ENCODE data around the gene STEAP2. TPM values are rescaled to one million over a fixed set of nuclear protein-coding genes. Genes with fewer than 3 reads are reported as not detected.

Gene STEAP2
- total RNA-seq, 4 donors from 2014 or later: 16.1 to 22.5 (median 19.3) TPM

DNA sequence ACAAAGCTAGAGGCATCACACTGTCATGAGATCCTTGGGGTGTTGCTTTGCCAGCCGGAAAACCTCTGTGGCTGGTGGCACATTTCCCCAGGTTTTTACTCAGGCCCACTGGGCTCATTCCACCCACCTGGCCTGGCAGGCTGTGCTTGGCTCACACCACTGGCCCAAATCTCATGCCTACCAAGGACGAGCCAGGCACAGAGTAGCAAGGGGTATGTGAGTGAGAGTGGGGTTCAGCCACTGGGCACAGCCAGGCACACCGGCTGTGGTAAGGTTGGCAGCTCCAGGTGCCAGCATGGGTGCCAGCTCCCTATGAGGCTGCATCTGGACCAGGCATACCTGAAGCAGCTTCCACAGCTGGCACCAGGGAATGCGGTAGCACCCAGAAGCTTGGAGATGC lies 35.9 kb upstream of the STEAP2 start:
- Histone ChIP-seq H3K36me3 (no peaks in the 10 kb centered on the region), H3K4me1 (peaks cover 0 to 6% (median 0%) of the 10 kb centered on the region in 4 donors), H3K9me3 (no peaks in the 10 kb centered on the region), H3K4me3 (no peak overlapping the region), H3K27ac (replicated peaks in 1 of 4) (no peak overlapping the region), H3K27me3 (no peaks in the 10 kb centered on the region)
- TF ChIP-seq POLR2A (IDR thresholded peaks at IDR 0.05; ENCODE audit: low read depth) (no peak), EP300 (IDR thresholded peaks at IDR 0.05) (no peak), POLR2AphosphoS5 (IDR thresholded peaks at IDR 0.05) (no peak), CTCF (IDR thresholded peaks at IDR 0.05) (no peak)
- intact Hi-C loops (cut with DNase I): no loop called here
- no peak for DNase-seq (ENCODE audit: extremely low spot score)
- WGBS: 70% methylated on average over 4 of the region's 4 CpGs

DNA sequence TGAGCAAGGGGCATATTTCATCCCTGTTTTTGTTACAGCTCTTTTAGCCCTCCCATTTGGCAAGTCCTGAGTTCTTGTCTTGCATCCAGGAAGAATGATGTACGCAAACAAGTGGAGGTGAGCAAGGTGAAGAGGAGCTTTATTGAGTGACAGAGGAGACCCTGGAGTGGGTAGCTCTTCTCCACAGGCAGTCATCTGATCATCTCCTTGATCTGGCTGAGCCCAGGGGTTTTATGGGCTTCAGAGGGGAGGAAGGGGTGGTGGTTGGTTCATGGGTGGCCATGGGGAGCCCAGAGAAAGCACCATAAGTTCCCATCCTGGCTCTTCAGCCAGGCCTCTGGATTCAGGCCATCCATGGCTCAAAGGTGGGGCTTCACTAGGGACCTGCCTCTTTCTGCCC lies 35.3 kb upstream of the STEAP2 start:
- intact Hi-C loops (cut with DNase I): no loop called here
- Histone ChIP-seq H3K4me3 (no peak overlapping the region), H3K9me3 (no peaks in the 10 kb centered on the region), H3K27me3 (no peaks in the 10 kb centered on the region), H3K27ac (replicated peaks in 1 of 4) (no peak overlapping the region), H3K4me1 (peaks cover 0 to 6% (median 0%) of the 10 kb centered on the region in 4 donors), H3K36me3 (no peaks in the 10 kb centered on the region)
- WGBS: 100% methylated on average over 1 of the region's 1 CpG
- TF ChIP-seq EP300 (IDR thresholded peaks at IDR 0.05): no peak
- DNase-seq (ENCODE audit: extremely low spot score): no peak

DNA sequence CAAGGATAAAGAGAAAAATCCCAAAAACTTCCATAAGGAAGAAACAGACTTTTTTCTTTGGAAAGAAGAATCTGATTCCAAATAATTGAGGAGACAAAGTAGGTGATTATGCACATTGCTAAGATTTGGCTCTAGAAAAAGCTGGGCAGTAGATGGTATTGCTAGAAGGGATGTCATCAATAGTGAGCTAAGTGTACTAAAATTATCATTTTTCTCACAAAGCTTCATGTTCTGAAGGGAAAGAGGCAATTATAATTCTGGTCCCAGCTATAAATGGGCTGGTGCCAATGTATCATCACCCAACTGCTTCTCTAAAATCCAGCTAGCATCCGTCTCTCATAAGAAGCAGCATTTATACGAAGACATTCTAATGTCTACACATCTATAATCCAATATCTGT lies 33.4 kb upstream of the STEAP2 start:
- DNase-seq (ENCODE audit: extremely low spot score): no peak
- H3K4me1 ChIP-seq: peaks cover 0 to 6% (median 0%) of the 10 kb centered on the region in 4 donors
- H3K36me3 ChIP-seq: no peaks in the 10 kb centered on the region
- no peak overlapping the region for H3K27ac ChIP-seq (replicated peaks in 1 of 4)
- no peaks in the 10 kb centered on the region for H3K9me3 ChIP-seq
- no peak for TF ChIP-seq EP300 (IDR thresholded peaks at IDR 0.05)
- no peak for TF ChIP-seq POLR2AphosphoS5 (IDR thresholded peaks at IDR 0.05)
- intact Hi-C loops (cut with DNase I): no loop called here
- H3K4me3 ChIP-seq: no peak overlapping the region
- no peaks in the 10 kb centered on the region for H3K27me3 ChIP-seq
- WGBS: 93% methylated on average over 2 of the region's 2 CpGs

- H3K36me3 ChIP-seq: no peaks in the 10 kb centered on the region
- TF ChIP-seq POLR2A (IDR thresholded peaks at IDR 0.05; ENCODE audit: low read depth): no peak
- TF ChIP-seq EP300 (IDR thresholded peaks at IDR 0.05): no peak
- no peak for TF ChIP-seq CTCF (IDR thresholded peaks at IDR 0.05)
- TF ChIP-seq POLR2AphosphoS5 (IDR thresholded peaks at IDR 0.05): no peak
- WGBS: 80% methylated on average over 6 of the region's 6 CpGs
- no peak overlapping the region for H3K27ac ChIP-seq (replicated peaks in 1 of 4)
- intact Hi-C loops (cut with DNase I): no loop called here
- H3K27me3 ChIP-seq: no peaks in the 10 kb centered on the region
- H3K4me1 ChIP-seq: peaks cover 0 to 6% (median 0%) of the 10 kb centered on the region in 4 donors
- DNase-seq (ENCODE audit: extremely low spot score): no peak
- H3K9me3 ChIP-seq: no peaks in the 10 kb centered on the region
- H3K4me3 ChIP-seq: no peak overlapping the region
These were observed 32.8 kb upstream of the STEAP2 start for GRCh38 chr7:90178679-90179278.

GRCh38 chr7:90180011-90180585 lies 31.4 kb upstream of the STEAP2 start:
- Histone ChIP-seq H3K27me3 (no peaks in the 10 kb centered on the region), H3K36me3 (no peaks in the 10 kb centered on the region), H3K4me1 (peaks cover 0 to 6% (median 0%) of the 10 kb centered on the region in 4 donors), H3K4me3 (no peak overlapping the region), H3K9me3 (no peaks in the 10 kb centered on the region), H3K27ac (replicated peaks in 1 of 4) (no peak overlapping the region)
- 55% methylated on average over 1 of the region's 1 CpG for WGBS
- TF ChIP-seq POLR2A (IDR thresholded peaks at IDR 0.05; ENCODE audit: low read depth) (no peak), EP300 (IDR thresholded peaks at IDR 0.05) (no peak), POLR2AphosphoS5 (IDR thresholded peaks at IDR 0.05) (no peak), CTCF (IDR thresholded peaks at IDR 0.05) (no peak)
- intact Hi-C loops (cut with DNase I): no loop called here
- DNase-seq (ENCODE audit: extremely low spot score): no peak

DNA sequence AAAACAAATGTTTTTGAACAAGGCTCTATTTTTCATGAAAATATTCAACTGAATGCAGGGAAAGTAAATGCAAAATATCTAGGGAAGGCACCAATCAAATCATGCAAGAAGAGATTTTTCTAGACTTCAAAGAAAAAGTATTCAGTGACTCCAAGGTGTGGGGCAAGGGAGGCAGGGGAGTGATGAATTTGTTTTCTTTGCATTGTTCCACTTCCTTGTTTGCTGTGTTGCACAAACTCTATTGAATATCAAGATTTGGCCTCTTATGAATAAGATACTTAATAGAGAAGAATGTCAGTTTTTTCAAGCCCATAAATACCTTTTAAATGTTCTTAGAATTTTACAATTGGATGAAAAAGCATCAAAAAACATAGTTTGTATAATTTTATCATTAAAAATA lies 30.9 kb upstream of the STEAP2 start:
- Histone ChIP-seq H3K9me3 (no peaks in the 10 kb centered on the region), H3K27ac (replicated peaks in 1 of 4) (no peak overlapping the region), H3K4me3 (no peak overlapping the region), H3K27me3 (no peaks in the 10 kb centered on the region), H3K36me3 (no peaks in the 10 kb centered on the region), H3K4me1 (peaks cover 0 to 6% (median 0%) of the 10 kb centered on the region in 4 donors)
- TF ChIP-seq POLR2A (IDR thresholded peaks at IDR 0.05; ENCODE audit: low read depth) (no peak), CTCF (IDR thresholded peaks at IDR 0.05) (no peak), POLR2AphosphoS5 (IDR thresholded peaks at IDR 0.05) (no peak), EP300 (IDR thresholded peaks at IDR 0.05) (no peak)
- DNase-seq (ENCODE audit: extremely low spot score): no peak
- intact Hi-C loops (cut with DNase I): no loop called here

All from esophagus muscularis mucosa (tissue), 4 donors.